Measurements from ENCODE around the gene WNT9B. TPM values are rescaled to one million over a fixed set of nuclear protein-coding genes. Genes with fewer than 3 reads are reported as not detected.

Gene WNT9B
- total and polyA plus RNA-seq, 2 of the 13 experiments (the other 11 are each of a cell fraction or from before 2014, with no cell fraction given), result not detected

GRCh38 chr17:46894476-46895151 is 43.2 kb downstream of the WNT9B start (continued):
- TF ChIP-seq DNMT1 (CRISPR knock-in tag; IDR thresholded peaks at IDR 0.05) (no peak), ZNF253 (CRISPR knock-in tag; IDR thresholded peaks at IDR 0.05; ENCODE audit: borderline replicate concordance) (no peak), MXI1 (IDR thresholded peaks at IDR 0.05; ENCODE audit: borderline replicate concordance, low read depth, low read length) (no peak), EP300 (IDR thresholded peaks at IDR 0.05; ENCODE audit: low read depth in 2 of 2, low read length in 2 of 2) (no peak), EP300 (CRISPR knock-in tag; IDR thresholded peaks at IDR 0.05; ENCODE audit: borderline replicate concordance) (no peak), ZFP91 (CRISPR knock-in tag; IDR thresholded peaks at IDR 0.05; ENCODE audit: borderline replicate concordance) (0 out of 2 replicates have a peak, but pooled peaks have one; percentile 22), LCORL (IDR thresholded peaks at IDR 0.05) (no peak), LCORL (CRISPR knock-in tag; IDR thresholded peaks at IDR 0.05) (no peak), ZBTB42 (CRISPR knock-in tag; IDR thresholded peaks at IDR 0.05) (no peak), GMEB1 (CRISPR knock-in tag; IDR thresholded peaks at IDR 0.05; ENCODE audit: borderline replicate concordance) (no peak), ZNF740 (CRISPR knock-in tag; IDR thresholded peaks at IDR 0.05) (no peak), NR2F6 (IDR thresholded peaks at IDR 0.05) (no peak; the same call in 1 of the 2 replicates), NR2F6 (CRISPR knock-in tag; IDR thresholded peaks at IDR 0.05) (no peak), TRAFD1 (CRISPR knock-in tag; IDR thresholded peaks at IDR 0.05; ENCODE audit: borderline replicate concordance) (no peak), ZNF709 (CRISPR knock-in tag; IDR thresholded peaks at IDR 0.05) (no peak), ZC3H13 (CRISPR knock-in tag; IDR thresholded peaks at IDR 0.05) (no peak), ZNF281 (CRISPR knock-in tag; IDR thresholded peaks at IDR 0.05; ENCODE audit: borderline replicate concordance) (no peak), HOXA7 (CRISPR knock-in tag; IDR thresholded peaks at IDR 0.05) (no peak), ZNF784 (CRISPR knock-in tag; IDR thresholded peaks at IDR 0.05; ENCODE audit: borderline replicate concordance) (no peak), ZNF260 (CRISPR knock-in tag; IDR thresholded peaks at IDR 0.05; ENCODE audit: borderline replicate concordance, low read depth) (no peak), HNRNPH1 (optimal IDR thresholded peaks at IDR 0.05; ENCODE audit: low read depth, low read length) (no peak)
